Left ventricle myocardium superior (tissue), 1 donor: ENCODE measurements around the gene TP53TG5. TPM values are rescaled to one million over a fixed set of nuclear protein-coding genes. Genes with fewer than 3 reads are reported as not detected.
"Not testable (repeated sequence)": the region's sequence is repeated elsewhere in the genome, so short reads cannot be mapped to it uniquely, and the experiment has no call there.

Source experiments
- ATAC-seq: fragments of 200-7000 bp; cut with Tn5 transposase; one replicate; pipeline ENCODE4 v1.9.1; 2020; ENCODE audit warnings: mild to moderate bottlenecking, moderate library complexity
- DNase-seq: peaks from one replicate; pipeline ENCODE4 v3.0.0-alpha.2; 2020
- intact Hi-C: fragments of 100-400 bp; cut with micrococcal nuclease; formaldehyde crosslinking; loops from one replicate; pipeline ENCODE4 v1.11.0; 2022
- total RNA-seq: library from RNA; stranded (reverse); fragmentation: NEBNext Ultra II Directional; extraction: Animal tissue kit (Norgen Biotek cat#: 25700); gene quantifications from one replicate; pipeline ENCODE4 v1.2.1, GENCODE V29; 2021
- donor health status: DM: no; HTN: yes; CAD: no; lungs with severe emphysema.

Gene TP53TG5
- total RNA-seq, 1 donor from 2014 or later: 2.1 TPM

DNA sequence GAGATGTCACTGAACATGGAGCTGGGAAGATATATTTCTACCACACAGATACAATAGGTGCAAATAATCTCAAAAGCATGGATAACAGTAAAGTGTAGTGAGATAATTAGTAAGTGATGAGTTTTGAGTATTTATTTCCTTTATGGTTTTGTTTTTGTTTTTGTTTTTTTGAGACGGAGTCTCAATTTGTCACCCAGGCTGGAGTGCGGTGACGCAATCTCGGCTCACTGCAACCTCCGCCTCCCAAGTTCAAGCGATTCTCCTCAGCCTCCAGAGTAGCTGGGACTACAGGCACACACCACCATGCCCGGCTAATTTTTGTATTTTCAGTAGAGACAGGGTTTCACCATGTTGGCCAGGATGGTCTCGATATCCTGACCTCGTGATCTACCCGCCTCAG is 27.3 kb downstream of the TP53TG5 start:
- intact Hi-C loops, DNase-seq, ATAC-seq: not testable (repeated sequence)

DNA sequence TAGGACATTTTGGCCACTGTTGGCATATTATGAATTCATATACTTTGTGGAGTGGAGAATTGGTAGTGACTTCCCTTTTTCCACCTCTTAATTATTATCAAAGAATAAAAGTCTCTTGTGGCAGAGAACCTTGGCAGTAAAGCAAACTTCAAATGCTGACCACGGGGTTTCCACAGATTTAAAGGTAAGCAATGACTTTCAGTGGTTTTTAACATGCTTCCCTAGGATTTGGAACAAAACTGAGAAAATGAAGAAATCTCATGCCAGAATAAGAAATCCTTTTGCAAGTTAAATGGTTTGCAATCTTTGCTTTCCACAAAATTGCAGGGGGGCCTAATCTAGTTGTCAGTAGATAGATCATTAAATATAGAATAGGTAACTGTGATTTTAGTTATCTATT is 27.9 kb downstream of the TP53TG5 start:
- DNase-seq: no peak
- no peak for ATAC-seq
- intact Hi-C loops: no loop called here

DNA sequence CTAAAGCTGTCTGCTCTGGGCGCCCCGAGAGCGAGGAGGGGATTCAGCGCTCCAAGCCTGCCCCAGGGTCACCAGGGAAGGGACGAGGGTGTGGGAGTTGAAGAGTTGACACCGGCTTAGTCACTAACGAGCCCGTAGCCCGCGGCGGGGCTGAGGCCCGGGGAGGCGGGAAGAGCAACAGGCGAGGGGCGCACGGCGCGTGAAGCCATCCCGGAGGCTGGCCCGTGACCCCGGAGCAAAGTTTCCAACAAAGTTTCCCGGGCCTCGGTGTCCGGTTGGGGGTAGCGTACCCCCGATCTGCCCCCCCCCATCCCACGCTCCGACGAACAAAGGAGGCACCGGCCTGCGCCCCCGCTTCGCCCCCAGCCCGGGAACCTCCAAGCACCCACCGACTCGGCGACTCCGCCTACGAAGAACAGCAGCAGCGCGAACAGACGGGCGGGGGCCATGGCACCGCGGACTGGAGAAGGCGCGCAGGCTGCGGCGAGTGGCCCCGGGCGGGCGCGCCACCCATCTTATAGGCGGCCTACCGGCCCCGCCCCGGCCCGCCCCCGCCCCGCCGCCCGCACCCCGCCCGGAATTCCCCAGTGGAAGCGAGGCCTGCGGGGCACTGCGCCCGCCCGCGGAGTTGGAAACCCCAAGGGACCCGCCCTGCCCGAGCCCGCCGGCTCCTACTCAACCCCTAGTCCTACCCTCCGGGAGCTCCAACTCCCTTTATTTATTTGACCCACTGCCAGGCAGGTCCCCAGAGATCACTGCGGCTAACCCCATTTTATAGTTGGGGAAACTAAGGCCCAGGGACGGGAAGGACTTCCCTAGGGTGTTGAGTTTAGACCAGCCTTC is 30.0 kb downstream of the TP53TG5 start, which contains the start of gene SDC4:
TSS of gene SDC4 (minus strand) at position 489 of the 843 bp plus-strand sequence. CDS start at position 449, 40 bp downstream.
- intact Hi-C loops: no loop called here
- ATAC-seq: peak; percentile 85
- peak; percentile 85 for DNase-seq

DNA sequence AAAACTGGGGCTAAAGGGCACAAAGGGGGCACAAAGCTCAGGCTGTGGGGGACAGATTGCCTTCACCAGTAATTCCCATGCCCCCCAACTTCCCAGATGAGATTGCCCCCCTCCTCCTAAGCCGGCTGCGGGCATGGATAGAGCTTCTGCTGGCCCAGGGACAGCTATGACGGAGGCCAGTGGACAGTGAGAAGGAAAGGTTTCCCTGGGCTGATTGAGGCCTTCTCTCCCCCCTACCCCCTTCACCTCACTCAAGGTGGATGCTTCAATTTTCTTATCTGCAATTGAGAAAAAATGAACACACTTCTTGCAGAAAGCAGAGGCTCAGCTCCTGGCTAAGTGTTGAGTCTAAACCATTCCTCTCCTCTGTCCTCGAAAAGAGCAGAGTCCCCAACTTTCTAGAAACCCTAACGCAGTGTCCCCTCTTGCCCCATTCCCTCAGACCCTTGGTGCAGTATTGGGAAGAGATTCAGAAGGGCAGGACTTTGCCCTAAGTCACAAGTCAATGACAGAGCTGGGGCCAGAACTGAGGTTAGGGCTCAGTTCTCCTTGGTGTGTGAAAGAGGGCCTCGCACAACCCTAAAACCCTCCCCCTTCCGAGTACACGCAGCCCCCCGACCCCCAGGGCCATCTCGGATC is 30.7 kb downstream of the TP53TG5 start:
- DNase-seq (peak; percentile 54), ATAC-seq (peak; percentile 25)
- intact Hi-C loops: no loop called here

- DNase-seq: no peak
- intact Hi-C loops: no loop called here
- no peak for ATAC-seq
These were observed 31.3 kb downstream of the TP53TG5 start for GRCh38 chr20:45346851-45347250.

GRCh38 chr20:45346291-45346718 is 31.8 kb downstream of the TP53TG5 start:
- no peak for DNase-seq
- intact Hi-C loops: no loop called here
- no peak for ATAC-seq

DNA sequence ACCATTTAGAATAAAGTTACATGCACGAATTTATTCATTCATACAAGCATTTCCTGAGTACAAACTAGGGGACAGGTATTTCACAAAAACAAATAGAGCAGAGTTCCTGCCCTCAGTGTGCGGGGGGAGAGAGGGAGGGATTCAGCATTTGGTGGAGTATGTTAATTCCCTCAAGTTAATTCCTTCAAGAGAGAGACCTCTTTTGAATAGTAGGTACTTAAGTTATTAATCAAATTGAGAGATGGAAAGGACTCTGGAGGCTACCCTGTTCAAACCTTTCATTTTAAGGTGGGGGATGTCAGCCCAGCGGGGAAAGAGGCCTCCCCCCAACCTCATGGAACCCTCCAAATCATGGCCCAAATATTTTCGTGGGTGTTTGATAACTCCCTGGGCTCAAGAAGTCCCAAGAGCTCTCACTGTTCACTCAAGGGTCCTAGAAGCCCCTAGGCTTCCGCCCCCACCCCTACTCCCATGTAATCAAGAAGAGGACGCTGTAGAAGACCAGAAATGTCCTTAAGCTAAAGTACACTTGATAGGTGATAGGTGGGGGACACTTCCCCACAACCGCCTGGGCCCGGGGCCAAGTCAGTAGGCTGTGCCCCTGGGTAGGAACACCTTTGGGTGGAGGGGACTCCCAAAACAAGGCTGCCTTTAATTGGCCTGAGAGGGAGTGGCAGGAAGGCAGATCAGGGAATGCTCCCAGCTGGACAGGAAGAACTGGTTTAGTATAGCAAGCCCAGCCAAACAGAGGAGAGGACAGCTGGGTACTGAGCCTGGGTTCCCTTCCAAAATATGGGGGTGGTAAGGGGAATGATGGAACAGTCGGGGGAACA is 32.8 kb downstream of the TP53TG5 start:
- peak; percentile 50 for DNase-seq
- peak; percentile 1 for ATAC-seq
- intact Hi-C loops: no loop called here

GRCh38 chr20:45344168-45344860 is 33.8 kb downstream of the TP53TG5 start:
- no peak for DNase-seq
- intact Hi-C loops: no loop called here
- peak; percentile 0 for ATAC-seq

- DNase-seq (no peak), ATAC-seq (no peak)
- intact Hi-C loops: no loop called here
These were observed 34.5 kb downstream of the TP53TG5 start for GRCh38 chr20:45343532-45344167.

DNA sequence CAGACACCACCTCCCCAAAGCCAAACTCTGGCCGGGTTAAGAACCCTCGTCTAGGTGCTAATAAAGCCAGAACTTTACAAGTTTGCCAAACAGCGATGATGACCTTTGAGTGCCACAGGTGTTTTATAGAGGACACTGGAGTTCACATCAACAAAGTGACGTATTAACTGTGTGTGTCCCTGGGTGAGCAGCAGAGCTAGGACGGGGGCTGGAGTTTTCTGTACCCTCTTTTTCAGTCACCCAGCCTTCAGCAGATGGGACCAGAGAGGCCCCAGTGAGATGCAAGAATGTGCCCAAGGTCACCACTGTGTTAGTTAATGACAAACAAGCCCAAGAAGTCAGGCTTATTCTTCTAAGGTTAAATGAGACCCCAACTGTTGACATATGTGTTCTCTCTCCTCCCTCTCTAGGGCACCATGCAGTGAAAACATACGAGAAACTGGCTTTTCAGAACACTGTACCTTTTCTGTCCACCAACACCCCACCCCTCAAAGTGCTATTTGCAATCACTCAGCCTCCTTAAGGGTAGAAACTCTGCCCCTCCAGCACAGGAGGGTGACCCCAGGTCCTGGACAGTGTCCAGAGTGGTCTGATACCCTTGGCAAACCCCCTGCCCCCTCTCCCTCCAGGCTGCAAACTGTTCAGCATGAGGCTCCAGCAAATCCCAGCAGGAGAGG is 35.1 kb downstream of the TP53TG5 start:
- ATAC-seq (peak; percentile 1), DNase-seq (no peak)
- intact Hi-C loops: no loop called here

- peak; percentile 79 for ATAC-seq
- intact Hi-C loops: no loop called here
- peak; percentile 82 for DNase-seq
These were observed 35.9 kb downstream of the TP53TG5 start for GRCh38 chr20:45341939-45342854.

GRCh38 chr20:45341579-45341938 is 36.6 kb downstream of the TP53TG5 start:
- DNase-seq: no peak
- intact Hi-C loops: no loop called here
- peak; percentile 0 for ATAC-seq

DNA sequence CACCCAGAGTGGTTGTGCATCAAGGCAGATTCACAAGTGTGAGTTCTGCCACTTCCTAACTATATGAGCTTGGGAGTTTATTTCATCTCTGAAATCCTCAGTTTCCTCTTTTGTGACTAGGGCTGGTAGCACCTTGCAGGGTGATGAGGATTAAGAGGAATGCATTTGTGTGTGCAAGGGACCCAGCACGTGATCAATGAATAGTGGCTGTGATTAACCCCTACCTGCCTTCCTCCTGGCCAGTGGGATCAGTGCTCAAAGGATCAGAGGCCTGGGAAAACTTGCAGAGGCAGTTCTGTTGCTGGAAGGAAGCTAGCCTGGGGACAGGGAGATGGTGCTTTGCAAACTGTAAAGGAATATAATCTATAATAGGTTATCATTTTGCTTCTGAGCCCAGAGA is 37.2 kb downstream of the TP53TG5 start:
- intact Hi-C loops: no loop called here
- ATAC-seq (no peak), DNase-seq (no peak)

- ATAC-seq (peak; percentile 49), DNase-seq (peak; percentile 66)
- intact Hi-C loops: no loop called here
These were observed 37.8 kb downstream of the TP53TG5 start for GRCh38 chr20:45340236-45340847.

DNA sequence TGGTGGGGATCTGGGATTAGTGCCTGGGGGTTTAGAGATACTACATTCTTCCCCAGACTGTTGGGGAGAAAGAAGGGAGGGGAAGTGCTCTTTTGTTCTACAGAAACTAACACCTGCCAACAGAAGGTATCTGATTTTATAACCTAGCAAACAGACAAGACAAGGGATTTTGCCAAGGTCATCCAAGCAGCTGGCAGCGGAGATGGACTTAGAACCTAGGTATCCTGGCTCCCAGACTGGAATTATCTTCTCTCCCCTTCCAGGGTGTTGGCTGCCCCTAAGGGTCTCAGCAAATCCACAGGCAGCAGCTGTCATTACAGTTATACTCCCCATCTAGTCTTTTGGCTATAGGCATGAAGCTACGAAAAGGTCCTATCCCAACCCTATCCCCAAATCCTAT is 38.3 kb downstream of the TP53TG5 start:
- DNase-seq (no peak), ATAC-seq (no peak)
- intact Hi-C loops: no loop called here

GRCh38 chr20:45339084-45339483 is 39.0 kb downstream of the TP53TG5 start:
- intact Hi-C loops: no loop called here
- no peak for ATAC-seq
- no peak for DNase-seq
